Measurements from ENCODE around the gene FAM227B.
"Not testable (repeated sequence)": the region's sequence is repeated elsewhere in the genome, so short reads cannot be mapped to it uniquely, and the experiment has no call there.

The FAM227B gene

GRCh38 chr15:49620658-49621368 is at the start of gene FAM227B, which contains the start of gene DTWD1:
FAM227B (minus strand) TSS chr15:49620818; CDS start chr15:49615171, 5,647 bp downstream.
DTWD1 (plus strand) TSS chr15:49621048; CDS start chr15:49625168, 4,120 bp downstream.
- DNase-seq, result peak; percentile 98

DNA sequence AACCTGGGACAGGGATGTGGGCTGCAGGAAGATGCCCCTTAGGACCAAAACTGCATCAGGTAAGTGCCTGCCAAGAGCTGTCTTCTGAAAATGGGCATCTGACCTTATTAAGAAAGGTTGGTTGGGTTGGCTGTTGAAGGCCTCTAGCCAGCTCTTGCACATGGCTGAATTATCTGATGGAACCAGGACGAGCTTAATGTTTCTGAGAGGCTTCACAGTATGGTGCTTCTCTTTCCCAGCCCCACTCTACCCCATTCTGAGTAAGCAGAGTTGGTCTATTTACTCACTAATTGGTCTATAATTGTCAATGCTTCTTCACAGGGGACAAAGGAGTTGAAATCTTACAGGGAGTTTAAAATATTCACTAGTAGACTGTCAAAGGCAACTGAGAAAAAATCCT is 48.7 kb upstream of the FAM227B start:
- no peak for DNase-seq

DNA sequence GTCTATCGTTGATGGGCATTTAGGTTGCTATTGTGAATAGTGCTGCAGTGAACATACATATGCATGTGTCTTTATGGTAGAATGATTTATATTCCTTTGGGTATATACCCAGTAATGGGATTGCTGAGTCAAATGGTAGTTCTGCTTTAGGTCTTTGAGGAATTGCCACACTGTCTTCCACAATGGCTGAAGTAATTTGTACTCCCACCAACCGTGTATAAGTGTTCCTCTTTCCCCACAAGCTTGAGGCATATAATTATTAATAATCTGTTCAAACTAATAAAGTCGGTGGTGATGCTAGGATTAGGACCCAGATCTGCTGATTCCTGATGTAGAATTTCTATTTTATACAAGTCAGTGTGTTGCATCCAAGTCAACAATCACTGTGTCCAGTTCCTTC is 45.9 kb upstream of the FAM227B start:
- DNase-seq, result peak; percentile 13 to 47 (median 38)

DNA sequence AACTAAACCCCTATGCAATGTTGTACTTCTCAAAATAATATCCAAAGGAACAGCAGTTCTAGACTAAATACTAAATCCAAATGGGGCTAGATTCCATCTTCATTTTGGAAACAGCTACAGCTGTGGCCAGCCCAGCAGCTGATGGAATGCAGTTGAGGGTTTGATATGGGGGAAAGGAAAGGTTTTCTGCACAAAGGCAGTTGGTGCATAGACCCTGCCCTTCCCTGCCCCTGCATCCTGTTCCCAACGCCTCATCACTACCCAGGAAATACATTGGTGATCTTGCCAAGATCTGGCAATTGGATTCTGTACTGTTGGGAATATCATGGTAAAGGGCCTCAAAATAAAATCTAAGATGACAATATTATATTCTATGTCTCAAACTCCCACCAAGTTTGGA is 44.1 kb upstream of the FAM227B start:
- DNase-seq, result no peak

GRCh38 chr15:49656734-49657133 is 36.1 kb upstream of the FAM227B start:
- no peak for DNase-seq

GRCh38 chr15:49652922-49653321 is 32.3 kb upstream of the FAM227B start:
- no peak for DNase-seq

- DNase-seq, result no peak
Observed at GRCh38 chr15:49650676-49651075, 30.1 kb upstream of the FAM227B start.

GRCh38 chr15:49649987-49650386 is 29.4 kb upstream of the FAM227B start:
- no peak for DNase-seq

DNA sequence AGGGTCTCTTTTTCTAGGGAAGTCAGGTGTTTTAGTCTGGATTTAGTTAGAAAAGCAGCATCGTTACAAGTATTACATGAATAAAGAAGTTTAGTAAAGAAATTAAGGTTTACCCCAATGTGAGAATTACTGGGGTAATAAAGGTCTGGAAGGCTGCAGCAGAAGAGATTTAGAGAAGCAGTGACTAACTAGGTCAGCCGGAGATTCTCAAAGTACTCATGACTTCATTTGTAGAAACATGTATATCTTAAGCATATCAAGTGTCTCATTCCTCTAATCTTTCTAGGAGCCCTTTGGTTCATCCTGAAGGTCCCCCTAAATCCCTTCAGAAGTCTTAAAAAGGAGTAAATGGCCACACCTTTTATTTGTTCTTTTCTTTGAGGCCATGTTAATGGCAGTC is 26.3 kb upstream of the FAM227B start:
- no peak for DNase-seq

DNA sequence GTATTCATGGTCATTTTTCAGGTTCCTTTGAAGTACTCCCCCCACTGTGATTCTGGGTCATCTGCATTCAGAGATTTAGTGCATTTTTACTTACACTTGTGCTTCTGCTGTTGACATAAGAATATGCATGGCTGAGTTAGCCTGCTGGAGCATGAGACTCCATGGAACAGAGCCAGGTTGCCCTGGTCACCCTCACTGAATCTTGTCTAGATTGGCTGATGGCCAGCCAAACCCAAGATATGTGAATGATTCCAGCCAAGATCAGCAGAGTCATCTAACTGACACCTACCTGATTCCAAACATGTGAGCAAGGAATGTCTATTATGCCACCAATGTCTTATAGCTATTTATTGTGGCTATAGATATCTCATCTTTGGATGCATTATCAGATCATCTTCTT is 25.3 kb upstream of the FAM227B start:
- DNase-seq, result no peak

DNA sequence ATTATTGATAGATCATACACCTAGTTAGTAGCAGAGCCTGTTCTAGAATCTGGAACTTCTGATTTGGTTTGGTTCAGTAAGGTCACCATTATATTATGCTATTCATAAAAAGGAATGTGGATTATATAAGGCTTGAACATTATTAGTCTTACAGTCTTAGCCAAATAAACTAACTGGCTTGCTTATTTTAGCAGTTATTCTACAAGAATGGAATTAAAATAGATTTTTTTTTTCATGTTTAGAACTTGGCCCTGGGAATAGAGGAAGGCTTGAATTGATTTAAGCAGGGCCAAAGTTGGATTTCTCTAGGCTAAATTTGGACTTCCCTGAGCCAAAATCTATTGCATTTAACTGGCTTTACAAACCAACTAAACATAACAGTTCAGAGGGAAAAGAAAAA is 24.7 kb upstream of the FAM227B start:
- DNase-seq, result no peak

DNA sequence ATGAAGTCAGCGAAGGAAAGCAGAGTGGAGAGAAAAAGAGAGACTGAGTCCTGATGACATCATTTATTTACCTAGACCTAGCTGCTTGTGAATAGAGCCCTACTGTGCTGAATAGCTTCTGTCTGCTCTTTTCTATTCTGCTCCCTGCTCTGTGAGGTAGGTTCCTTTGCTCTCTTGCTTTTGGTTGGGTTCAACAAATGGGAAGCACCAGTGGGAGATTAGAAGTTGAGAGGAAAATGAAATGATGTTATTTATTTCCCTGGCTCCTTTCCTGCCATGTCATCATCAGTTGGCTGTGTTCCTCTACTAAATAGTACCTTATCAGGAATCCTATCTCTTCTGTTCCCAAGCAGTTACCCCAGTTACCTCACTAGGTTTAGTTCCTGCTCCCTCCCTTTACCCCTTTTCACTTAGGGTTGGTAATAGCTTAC is 23.8 kb upstream of the FAM227B start:
- no peak for DNase-seq

DNA sequence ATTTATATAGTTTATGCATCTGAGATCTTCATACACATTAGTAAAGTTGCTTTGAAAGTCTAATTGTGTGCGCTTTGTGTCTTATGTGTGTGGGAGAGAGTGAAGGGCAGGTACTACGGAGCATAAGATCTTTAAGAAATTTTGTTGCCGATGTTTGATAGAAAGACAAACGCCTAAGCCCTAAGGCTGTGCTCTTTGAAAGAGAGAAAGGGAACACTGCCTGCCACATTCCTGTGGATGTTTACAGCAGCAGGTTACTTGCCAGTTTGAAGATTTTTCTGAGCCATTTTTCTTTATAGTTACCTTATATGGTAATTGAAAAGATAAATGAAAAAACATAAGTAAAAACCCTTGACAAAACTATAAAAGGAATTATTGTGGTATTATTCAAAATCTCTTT is 17.2 kb upstream of the FAM227B start:
- DNase-seq, result no peak

GRCh38 chr15:49628379-49628778 is 7.8 kb upstream of the FAM227B start:
- no peak for DNase-seq

DNA sequence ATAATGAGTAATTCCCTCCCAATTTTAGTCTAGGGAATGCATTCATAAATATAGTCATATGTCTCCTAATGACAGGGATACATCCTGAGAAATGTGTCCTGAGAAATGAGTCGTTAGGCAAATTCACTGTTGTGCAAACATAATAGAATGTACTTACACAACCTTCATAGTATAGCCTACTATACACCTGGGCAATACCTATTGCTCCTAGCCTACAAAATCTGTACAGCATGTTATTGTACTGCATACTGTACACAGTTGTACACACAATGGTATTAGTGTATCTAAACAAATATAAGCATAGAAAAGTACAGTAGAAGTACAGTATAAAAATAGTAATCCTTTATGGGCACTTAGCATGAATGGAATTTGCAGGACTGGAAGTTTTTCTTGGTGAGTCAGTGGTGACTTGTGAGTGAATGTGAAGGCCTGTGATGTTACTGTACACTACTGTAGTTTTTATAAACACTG is 6.8 kb upstream of the FAM227B start:
- no peak for DNase-seq

GRCh38 chr15:49625460-49626036 is 4.9 kb upstream of the FAM227B start:
- DNase-seq, result no peak

DNA sequence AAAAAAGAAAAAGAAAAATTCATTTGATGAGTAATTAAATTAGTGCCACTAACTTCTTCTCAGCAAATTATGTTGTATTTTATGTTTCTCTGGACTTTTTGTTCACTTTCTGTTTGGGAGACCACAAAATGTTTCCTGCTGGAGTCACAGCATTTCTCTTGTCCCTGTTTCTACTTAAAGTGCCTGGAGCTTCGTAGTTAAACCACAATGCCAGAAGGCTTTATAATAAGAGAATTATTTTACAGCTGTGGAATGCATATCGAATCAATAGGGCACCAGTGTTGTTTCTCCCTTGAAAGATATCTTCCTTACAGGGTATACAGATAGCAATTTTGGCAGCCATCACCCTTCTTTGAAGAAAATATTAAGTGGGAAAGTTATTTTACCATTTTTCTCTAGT is 3.4 kb upstream of the FAM227B start:
- no peak for DNase-seq

DNA sequence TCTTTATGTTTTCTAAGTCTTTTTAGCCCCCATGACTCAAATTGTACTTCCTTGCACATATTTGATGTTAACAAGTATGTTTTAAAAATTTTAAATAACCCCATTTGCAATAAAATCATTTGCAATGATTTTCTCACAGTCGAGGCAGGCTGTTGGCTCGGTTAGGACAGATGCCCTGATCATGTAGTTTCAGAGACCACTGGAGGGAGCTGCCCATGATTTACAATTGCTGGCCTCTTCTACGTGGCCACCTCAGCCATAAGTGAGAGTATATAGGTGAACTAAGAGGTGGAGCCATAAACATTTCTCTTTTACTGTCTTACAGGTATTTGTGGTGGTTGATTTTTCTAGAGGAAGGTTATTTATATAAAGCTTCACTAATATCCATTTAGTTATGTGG is 1.9 kb upstream of the FAM227B start:
- DNase-seq, result no peak

DNA sequence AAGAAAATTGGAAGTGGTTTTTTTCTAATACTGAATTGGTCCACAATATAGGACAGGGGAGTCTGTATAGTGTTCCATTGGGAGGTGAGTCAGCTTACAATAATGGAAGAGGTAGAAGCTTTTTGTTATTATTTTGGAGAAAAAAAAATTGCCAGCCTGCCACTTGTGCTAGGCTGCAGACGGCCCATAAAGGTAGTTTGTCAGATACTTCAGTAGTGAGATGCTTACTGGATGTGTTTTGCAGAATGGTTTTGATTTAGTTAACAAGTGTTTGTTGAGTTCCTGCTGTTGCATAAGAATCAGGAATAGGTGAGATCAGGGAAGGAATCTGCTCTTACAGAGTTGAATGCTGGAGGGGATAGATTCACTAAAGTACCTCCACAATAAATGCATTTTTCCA is 1.3 kb upstream of the FAM227B start:
- no peak for DNase-seq

DNA sequence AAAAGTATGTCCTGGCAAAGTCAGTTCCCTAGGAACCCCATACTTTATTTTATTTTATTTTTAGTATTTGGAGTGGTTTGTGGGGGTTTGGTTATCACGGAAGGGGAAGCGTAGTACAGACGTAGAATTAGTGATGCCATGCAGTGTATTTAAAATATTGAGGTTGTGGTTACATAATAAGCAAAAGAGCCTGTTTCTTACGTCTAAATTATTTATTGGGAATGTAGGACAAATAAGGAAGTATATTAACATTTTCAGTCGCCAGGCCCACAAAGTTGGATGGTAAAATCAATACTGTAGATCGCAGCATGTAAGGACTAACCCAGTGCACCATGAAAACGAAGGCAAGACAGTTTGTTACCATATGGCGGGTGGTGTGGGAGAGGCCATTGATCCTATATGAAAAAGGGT is 788 bp upstream of the FAM227B start:
- peak; percentile 7 to 30 (median 19) for DNase-seq

DNA sequence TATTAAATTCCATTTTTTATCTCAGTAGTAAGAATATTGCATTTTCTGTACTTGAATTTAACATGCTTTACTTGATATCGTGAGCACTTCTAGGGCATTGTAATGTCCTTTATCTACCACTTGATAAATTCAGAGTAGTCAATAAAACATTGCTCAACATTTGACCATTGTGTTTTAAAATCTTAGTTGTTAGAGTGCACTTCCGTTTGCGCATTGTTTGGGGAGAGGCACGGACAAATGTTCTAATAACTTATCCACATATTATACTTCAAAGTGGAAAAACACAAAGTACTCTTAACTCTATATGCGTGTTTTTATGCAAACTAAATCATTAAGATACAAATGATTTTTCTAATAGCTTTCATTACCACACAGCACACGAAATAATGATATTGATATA is 419 bp downstream of the FAM227B start:
- peak; percentile 15 to 56 (median 50) for DNase-seq

DNA sequence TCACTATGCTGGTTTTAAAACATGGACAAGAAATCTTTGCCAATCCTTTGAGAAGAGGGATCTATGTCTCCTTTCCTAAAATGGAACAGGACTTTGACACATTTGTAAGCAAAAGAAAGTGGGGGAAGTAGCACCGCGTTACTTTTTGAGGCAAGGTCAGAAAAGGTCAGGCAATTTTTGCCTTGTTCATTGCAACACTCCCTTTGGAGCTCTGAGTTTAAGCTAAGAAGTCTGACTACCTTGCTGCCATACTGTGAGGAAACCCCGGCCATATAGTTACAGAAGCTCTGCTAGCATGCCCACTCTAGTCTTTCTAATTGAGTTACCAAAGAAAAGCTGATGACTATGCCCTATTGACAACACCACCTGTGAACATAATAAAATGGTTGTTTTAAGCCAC is 1.4 kb downstream of the FAM227B start:
- peak in 1 of 3 donors; percentile 15 for DNase-seq

GRCh38 chr15:49612240-49612639 is 8.4 kb downstream of the FAM227B start:
- not testable (repeated sequence) for DNase-seq

DNA sequence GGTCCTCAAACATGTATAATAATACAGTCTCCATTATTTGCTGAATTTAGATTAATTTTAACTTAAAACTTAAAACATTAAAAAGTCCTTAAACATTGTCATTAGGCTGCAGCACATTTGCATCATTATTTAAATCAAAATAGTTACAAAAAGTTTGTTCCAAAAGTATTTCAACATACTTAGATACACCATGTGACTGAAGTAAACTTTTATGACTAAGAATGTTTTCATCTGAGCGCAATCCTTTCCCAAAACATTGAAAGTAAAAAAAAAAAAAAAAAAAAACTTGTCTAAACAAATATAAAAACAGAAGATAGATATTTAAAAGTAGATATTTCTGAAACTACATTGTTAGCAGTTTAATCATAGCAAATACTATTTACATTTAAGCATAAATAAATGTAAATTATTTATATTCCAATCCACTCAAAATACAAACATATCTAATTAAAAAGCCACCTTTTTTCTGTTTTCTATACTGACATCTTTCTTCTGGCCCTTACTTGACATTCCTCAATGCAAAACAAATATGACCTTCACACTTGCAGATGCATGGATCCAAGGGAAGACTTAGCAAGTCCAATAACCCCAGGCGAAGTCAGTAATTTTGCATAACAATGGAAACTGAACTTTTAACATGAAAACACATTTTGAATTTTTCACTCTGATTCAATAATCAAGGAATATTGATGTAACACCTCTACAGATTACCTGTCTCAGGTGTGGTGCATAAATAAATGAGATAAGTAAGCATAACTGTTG is 10.3 kb downstream of the FAM227B start:
- DNase-seq, result no peak

Data from suppressor macrophage treated with lipopolysaccharide for 1 hour (primary cell).